ENCODE data around the gene PRTG. TPM values are rescaled to one million over a fixed set of nuclear protein-coding genes. Genes with fewer than 3 reads are reported as not detected.

Gene PRTG
- total and polyA plus RNA-seq, 10 of the 15 experiments (the other 5 are each of a cell fraction or from before 2014, with no cell fraction given), result under 0.01 to 0.25 TPM; not detected in 8

- TF ChIP-seq SUPT20H (IDR thresholded peaks at IDR 0.05; ENCODE audit: borderline replicate concordance, control insufficient read depth, low read depth, low read length), result no peak
Measured at GRCh38 chr15:55685286-55685685, 57.7 kb downstream of the PRTG start (continued).

- SMC1A ChIA-PET (ENCODE audit: uncharacterized antibody, unreplicated experiment), result no interaction called here
- Histone ChIP-seq H3K27ac (ENCODE audit: control insufficient read depth, insufficient read depth) (no peak overlapping the region), H4K20me1 (ENCODE audit: control insufficient read depth, insufficient read depth) (no peaks in the 10 kb centered on the region), H3K4me3 (no peak overlapping the region), H3K9ac (ENCODE audit: control insufficient read depth, insufficient read depth, low read length) (no peak overlapping the region), H3K36me3 (ENCODE audit: control insufficient read depth in 2 of 2, insufficient read depth in 2 of 2, low read length in 1 of 2) (no peaks in the 10 kb centered on the region), H3K9me3 (replicated peaks; ENCODE audit: control insufficient read depth, insufficient read depth, low read length) (no peaks in the 10 kb centered on the region; the same call in 2 of the 3 replicates), H3K27me3 (replicated peaks in 1 of 2; ENCODE audit: control insufficient read depth in 2 of 2, insufficient read depth in 2 of 2, low read length in 1 of 2) (no peaks in the 10 kb centered on the region), H2AFZ (ENCODE audit: control insufficient read depth, low read depth, low read length) (no peak overlapping the region), H3K79me2 (ENCODE audit: control insufficient read depth, insufficient read depth, low read length) (no peaks in the 10 kb centered on the region), H3K4me2 (ENCODE audit: control insufficient read depth, insufficient read depth) (no peak overlapping the region), H3K4me1 (ENCODE audit: control insufficient read depth, insufficient read depth, low read length) (peaks cover 17% of the 10 kb centered on the region)
- RAD21 ChIA-PET (ENCODE audit: unreplicated experiment), result no interaction called here
- ATAC-seq (no peak), DNase-seq (ENCODE audit: low read depth, low spot score) (no peak), FAIRE-seq (no peak)
- CTCF ChIA-PET, result interaction anchor here (1.2 kb wide), 1 partner anchor 35 kb away, joined by 3 read pairs; no protein-coding TSS in a partner anchor
- TF ChIP-seq CUX1 (IDR thresholded peaks at IDR 0.05; ENCODE audit: insufficient replicate concordance, low read depth, low read length), result no peak
- TF ChIP-seq MEF2A (IDR thresholded peaks at IDR 0.05; ENCODE audit: insufficient read depth, low read depth, low read length), result no peak
- no peak for TF ChIP-seq FOXK2 (IDR thresholded peaks at IDR 0.05)
- intact Hi-C loops (cut with micrococcal nuclease; ENCODE audit: unreplicated experiment), result no loop called here
- BruUV-seq (replicated peaks), result no TSS peak
- in situ Hi-C loops (cut with MboI), result no loop called here
- POLR2A ChIA-PET, result no interaction called here
Measured at GRCh38 chr15:55683376-55683775, 59.6 kb downstream of the PRTG start.
